GM12801 (cell line): ENCODE results near the gene PROSER3.

Experiments
- CTCF ChIP-seq: IDR thresholded peaks from one replicate; pipeline ENCODE4 v1.5.1; 2011; ENCODE audit warnings: control low read depth; ENCODE audit not compliant: insufficient read length; ENCODE audit errors: extremely low read depth

Gene PROSER3

GRCh38 chr19:35779033-35779432, 21.1 kb downstream of the PROSER3 start:
- no peak for TF ChIP-seq CTCF

- no peak for TF ChIP-seq CTCF
These were observed 22.1 kb downstream of the PROSER3 start for GRCh38 chr19:35780058-35780457.

- TF ChIP-seq CTCF = no peak
These were observed 22.7 kb downstream of the PROSER3 start for GRCh38 chr19:35780717-35781116.

- TF ChIP-seq CTCF = no peak
These were observed 23.7 kb downstream of the PROSER3 start for GRCh38 chr19:35781650-35782049.

- TF ChIP-seq CTCF = no peak
These were observed 24.6 kb downstream of the PROSER3 start for GRCh38 chr19:35782589-35782988.

GRCh38 chr19:35783469-35784434, 25.8 kb downstream of the PROSER3 start:
- no peak for TF ChIP-seq CTCF

- TF ChIP-seq CTCF = no peak
These were observed 26.7 kb downstream of the PROSER3 start for GRCh38 chr19:35784503-35785338.
